ENCODE measurements around the gene ADAMTSL1.

DNA sequence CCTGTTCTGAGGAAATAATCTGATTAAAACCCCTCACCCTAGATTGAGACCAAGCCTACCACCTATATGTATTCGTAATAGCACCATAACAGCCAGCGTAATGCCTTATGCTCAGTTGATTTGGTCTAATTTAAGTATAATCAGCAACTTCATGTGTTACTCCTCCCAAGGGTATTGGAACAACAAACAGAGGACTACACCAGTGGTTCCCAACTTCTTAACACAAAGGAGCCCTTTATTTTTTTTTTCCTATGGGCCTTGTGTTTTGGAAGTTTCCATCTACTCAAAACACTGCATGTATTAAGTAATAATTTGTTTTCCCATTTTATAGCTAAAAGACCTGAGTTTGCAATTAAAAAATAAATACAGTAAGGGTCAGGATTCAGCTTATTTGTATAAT is 140.7 kb downstream of the ADAMTSL1 start:
- TF ChIP-seq, protein P1, sequence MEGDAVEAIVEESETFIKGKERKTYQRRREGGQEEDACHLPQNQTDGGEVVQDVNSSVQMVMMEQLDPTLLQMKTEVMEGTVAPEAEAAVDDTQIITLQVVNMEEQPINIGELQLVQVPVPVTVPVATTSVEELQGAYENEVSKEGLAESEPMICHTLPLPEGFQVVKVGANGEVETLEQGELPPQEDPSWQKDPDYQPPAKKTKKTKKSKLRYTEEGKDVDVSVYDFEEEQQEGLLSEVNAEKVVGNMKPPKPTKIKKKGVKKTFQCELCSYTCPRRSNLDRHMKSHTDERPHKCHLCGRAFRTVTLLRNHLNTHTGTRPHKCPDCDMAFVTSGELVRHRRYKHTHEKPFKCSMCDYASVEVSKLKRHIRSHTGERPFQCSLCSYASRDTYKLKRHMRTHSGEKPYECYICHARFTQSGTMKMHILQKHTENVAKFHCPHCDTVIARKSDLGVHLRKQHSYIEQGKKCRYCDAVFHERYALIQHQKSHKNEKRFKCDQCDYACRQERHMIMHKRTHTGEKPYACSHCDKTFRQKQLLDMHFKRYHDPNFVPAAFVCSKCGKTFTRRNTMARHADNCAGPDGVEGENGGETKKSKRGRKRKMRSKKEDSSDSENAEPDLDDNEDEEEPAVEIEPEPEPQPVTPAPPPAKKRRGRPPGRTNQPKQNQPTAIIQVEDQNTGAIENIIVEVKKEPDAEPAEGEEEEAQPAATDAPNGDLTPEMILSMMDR (IDR thresholded peaks at IDR 0.05; ENCODE audit: insufficient read depth, low read depth, low read length), result no peak
- no peak for TF ChIP-seq EZH2 (IDR thresholded peaks at IDR 0.05; ENCODE audit: insufficient read depth, low read length)

Data from astrocyte (in vitro differentiated cells and primary cell).